ENCODE data around the gene ADAMTS1.

ADAMTS1 gene

GRCh38 chr21:26795412-26795805 is 49.8 kb downstream of the ADAMTS1 start:
- Histone ChIP-seq H3K27ac (no peak overlapping the region), H3K4me3 (no peak overlapping the region)

- no peak overlapping the region for H3K27ac ChIP-seq
- H3K4me3 ChIP-seq, result no peak overlapping the region
These were observed 50.4 kb downstream of the ADAMTS1 start for GRCh38 chr21:26794597-26795411.

- H3K27ac ChIP-seq, result no peak overlapping the region
- no peak overlapping the region for H3K4me3 ChIP-seq
These were observed 54.9 kb downstream of the ADAMTS1 start for GRCh38 chr21:26790296-26790695.

GRCh38 chr21:26788790-26789189 is 56.4 kb downstream of the ADAMTS1 start:
- no peak overlapping the region for H3K27ac ChIP-seq
- H3K4me3 ChIP-seq, result no peak overlapping the region
